H9 (cell line): ENCODE data around the gene APCDD1L. TPM values are rescaled to one million over a fixed set of nuclear protein-coding genes. Genes with fewer than 3 reads are reported as not detected.

Experiments
- DNase-seq: peaks from one replicate; pipeline ENCODE4 v3.0.0-alpha.2; 2017
- H2AFZ ChIP-seq: one replicate; pipeline ENCODE4 v1.6.1; 2013; ENCODE audit warnings: mild to moderate bottlenecking, low read length, control low read depth, moderate library complexity
- H2AK5ac ChIP-seq: 2 replicates; pipeline ENCODE4 v1.6.1; 2013; ENCODE audit warnings: low read length, control low read depth, mixed read lengths; ENCODE audit not compliant: insufficient read length
- H2BK120ac ChIP-seq: one replicate; pipeline ENCODE4 v1.6.1; 2013; ENCODE audit warnings: low read depth, mild to moderate bottlenecking, low read length, control low read depth, inconsistent platforms; ENCODE audit not compliant: poor library complexity, severe bottlenecking
- H2BK12ac ChIP-seq: 2 replicates; pipeline ENCODE4 v1.6.1; 2013; ENCODE audit warnings: low read length, control low read depth, mixed read lengths, low read depth; ENCODE audit not compliant: insufficient read length
- H2BK15ac ChIP-seq: 2 replicates; pipeline ENCODE4 v1.6.1; 2013; ENCODE audit warnings: low read depth, low read length, control low read depth
- H2BK20ac ChIP-seq: one replicate; pipeline ENCODE4 v1.6.1; 2013; ENCODE audit warnings: low read depth, mild to moderate bottlenecking, low read length, control low read depth, inconsistent platforms; ENCODE audit not compliant: poor library complexity, severe bottlenecking
- H2BK5ac ChIP-seq: 2 replicates; pipeline ENCODE4 v1.6.1; 2013; ENCODE audit warnings: low read length, control low read depth, mixed read lengths; ENCODE audit not compliant: insufficient read length
- H3K14ac ChIP-seq: 2 replicates; pipeline ENCODE4 v1.6.1; 2013; ENCODE audit warnings: low read length, control low read depth; ENCODE audit not compliant: insufficient read depth
- H3K18ac ChIP-seq: 2 replicates; pipeline ENCODE4 v1.6.1; 2013; ENCODE audit warnings: low read depth, mild to moderate bottlenecking, mixed read lengths, low read length, control low read depth; ENCODE audit not compliant: insufficient read length
- H3K23ac ChIP-seq: 2 replicates; pipeline ENCODE4 v1.6.1; 2013; ENCODE audit warnings: low read length, control low read depth, mixed read lengths, low read depth; ENCODE audit not compliant: insufficient read length
- H3K23me2 ChIP-seq: 2 replicates; pipeline ENCODE4 v1.6.1; 2013; ENCODE audit warnings: low read depth, mild to moderate bottlenecking, mixed read lengths, low read length, control low read depth; ENCODE audit not compliant: insufficient read length, poor library complexity, severe bottlenecking
- H3K27ac ChIP-seq: 2 replicates; pipeline ENCODE4 v1.5.1; 2013; ENCODE audit warnings: low read length, control low read depth, mixed read lengths, low read depth; ENCODE audit not compliant: insufficient read length
- H3K27me3 ChIP-seq: 2 replicates; pipeline ENCODE4 v1.6.1; 2013; ENCODE audit warnings: low read length, control low read depth, inconsistent platforms; ENCODE audit not compliant: insufficient read depth
- H3K4ac ChIP-seq: 2 replicates; pipeline ENCODE4 v1.6.1; 2013; ENCODE audit warnings: low read depth, mild to moderate bottlenecking, control low read depth, inconsistent platforms, low read length, moderate library complexity
- H3K4me1 ChIP-seq: 2 replicates; pipeline ENCODE4 v1.6.1; 2013; ENCODE audit warnings: low read length, control low read depth, inconsistent platforms; ENCODE audit not compliant: insufficient read depth
- H3K4me2 ChIP-seq: 2 replicates; pipeline ENCODE4 v1.6.1; 2013; ENCODE audit warnings: low read length, control low read depth, mixed read lengths; ENCODE audit not compliant: insufficient read length, insufficient read depth
- H3K56ac ChIP-seq: 2 replicates; pipeline ENCODE4 v1.6.1; 2013; ENCODE audit warnings: low read depth, mild to moderate bottlenecking, mixed read lengths, low read length, control low read depth; ENCODE audit not compliant: insufficient read length
- H3K79me1 ChIP-seq: 2 replicates; pipeline ENCODE4 v1.6.1; 2013; ENCODE audit warnings: low read depth, mild to moderate bottlenecking, moderate library complexity, low read length, control low read depth, inconsistent platforms; ENCODE audit not compliant: insufficient read depth, poor library complexity, severe bottlenecking
- H3K79me2 ChIP-seq: 2 replicates; pipeline ENCODE4 v1.6.1; 2013; ENCODE audit warnings: low read length, control low read depth, inconsistent platforms; ENCODE audit not compliant: insufficient read depth
- H3K9ac ChIP-seq: 2 replicates; pipeline ENCODE4 v1.6.1; 2013; ENCODE audit warnings: low read length, control low read depth, mixed read lengths; ENCODE audit not compliant: insufficient read length; ENCODE audit errors: extremely low read depth
- H3K9me3 ChIP-seq: one replicate; pipeline ENCODE4 v1.6.1; 2013; ENCODE audit warnings: low read depth, low read length, inconsistent platforms; ENCODE audit not compliant: control insufficient read depth
- H3T11ph ChIP-seq: one replicate; pipeline ENCODE4 v1.6.1; 2013; ENCODE audit warnings: mild to moderate bottlenecking, low read length, control low read depth, inconsistent platforms
- H4K20me1 ChIP-seq: one replicate; pipeline ENCODE4 v1.6.1; 2013; ENCODE audit not compliant: control insufficient read depth, insufficient read length, insufficient read depth
- H4K5ac ChIP-seq: 2 replicates; pipeline ENCODE4 v1.6.1; 2013; ENCODE audit warnings: low read depth, mild to moderate bottlenecking, mixed read lengths, low read length, control low read depth; ENCODE audit not compliant: insufficient read length
- H4K8ac ChIP-seq: replicated peaks from 2 replicates; pipeline ENCODE4 v1.6.1; 2013; ENCODE audit warnings: low read length, control low read depth, mixed read lengths, low read depth; ENCODE audit not compliant: insufficient read length
- H4K91ac ChIP-seq: 2 replicates; pipeline ENCODE4 v1.6.1; 2013; ENCODE audit warnings: low read depth, mild to moderate bottlenecking, moderate library complexity, mixed read lengths, low read length, control low read depth; ENCODE audit not compliant: insufficient read length
- H3K27ac Mint-ChIP-seq, 3 experiments: 2 replicates in 2 of 3; 3 replicates in 1 of 3; pipeline ENCODE4 v1.8.0; 2020 to 2021; ENCODE audit warnings: mixed read lengths in 3 of 3, mild to moderate bottlenecking in 1 of 3, moderate library complexity in 1 of 3
- H3K27me3 Mint-ChIP-seq: 2 replicates; pipeline ENCODE4 v1.8.0; 2021; ENCODE audit warnings: low read depth, mild to moderate bottlenecking, moderate library complexity, mixed read lengths
- H3K36me3 Mint-ChIP-seq, 3 experiments: 2 replicates in 2 of 3; 3 replicates in 1 of 3; pipeline ENCODE4 v1.8.0; 2020 to 2021; ENCODE audit warnings: low read depth in 3 of 3, mixed read lengths in 3 of 3; ENCODE audit not compliant: insufficient read depth in 1 of 3
- H3K4me1 Mint-ChIP-seq, 2 experiments: 2 replicates each; pipeline ENCODE4 v1.8.0; 2020; ENCODE audit warnings: mixed read lengths in 2 of 2
- H3K4me3 Mint-ChIP-seq, 2 experiments: 2 replicates in 1 of 2; 3 replicates in 1 of 2; pipeline ENCODE4 v1.8.0; 2020 to 2021; ENCODE audit warnings: mild to moderate bottlenecking in 2 of 2, mixed read lengths in 2 of 2, moderate library complexity in 1 of 2
- H3K9me3 Mint-ChIP-seq, 2 experiments: 2 replicates in 1 of 2; 3 replicates in 1 of 2; pipeline ENCODE4 v1.8.0; 2020; ENCODE audit warnings: mild to moderate bottlenecking in 2 of 2, mixed read lengths in 2 of 2, moderate library complexity in 1 of 2
- CTCF ChIP-seq: fragments of 200-600 bp; sonication (generic); conservative IDR thresholded peaks from 3 replicates; pipeline ENCODE4 v1.8.0; 2021; ENCODE audit warnings: antibody characterized with exemption, mild to moderate bottlenecking
- WGBS: extraction: QIAGEN DNeasy Blood & Tissue Kit; methylation state at CpG from one replicate; pipeline ENCODE4 v1.1.7; 2013; ENCODE audit warnings: missing lambda C conversion rate, low lambda C conversion rate, mixed read lengths; ENCODE audit not compliant: insufficient read length; ENCODE audit errors: extremely low coverage; 5-methylcytosine and 5-hydroxymethylcytosine counted together
- total RNA-seq: library from RNA; stranded (reverse); gene quantifications from 2 replicates; pipeline ENCODE4 v1.2.1, GENCODE V29; 2021

APCDD1L gene
- total RNA-seq, 1 experiment from 2014 or later, result 0.68 TPM

- Histone ChIP-seq H2BK15ac (no peak overlapping the region), H3K79me1 (no peaks in the 10 kb centered on the region), H2BK120ac (no peak overlapping the region), H3K79me2 (no peaks in the 10 kb centered on the region), H3K27me3 (no peaks in the 10 kb centered on the region; the same call in 1 of the 2 replicates), H3K18ac (no peak overlapping the region), H3K27ac (no peak overlapping the region), H2BK5ac (no peak overlapping the region), H2BK20ac (no peak overlapping the region), H3K9ac (no peak overlapping the region), H3K14ac (no peak overlapping the region), H3K4me2 (no peak overlapping the region), H4K8ac (no peak overlapping the region), H2AK5ac (no peak overlapping the region), H3K23me2 (no peaks in the 10 kb centered on the region), H2BK12ac (no peak overlapping the region), H3T11ph (no peak overlapping the region), H3K9me3 (no peaks in the 10 kb centered on the region), H4K91ac (no peak overlapping the region), H4K20me1 (no peaks in the 10 kb centered on the region), H4K5ac (no peak overlapping the region), H3K4me1 (no peaks in the 10 kb centered on the region), H3K4ac (no peak overlapping the region), H3K56ac (no peak overlapping the region), H3K23ac (no peak overlapping the region), H2AFZ (no peak overlapping the region)
- Mint-ChIP-seq H3K4me1 (peaks cover 14 to 20% of the 10 kb centered on the region in 2 experiments), H3K36me3 (no peaks in the 10 kb centered on the region), H3K4me3 (no peak overlapping the region), H3K27ac (no peak overlapping the region; a peak in 1 of 7 replicates), H3K9me3 (peaks cover 0 to 2% of the 10 kb centered on the region in 2 experiments; a peak in 1 of 5 replicates), H3K27me3 (peaks cover 1% of the 10 kb centered on the region)
- TF ChIP-seq CTCF, result no peak
- DNase-seq, result no peak
- WGBS, result no CpG with 5 or more reads among the region's 5 CpGs
These were observed 31.2 kb upstream of the APCDD1L start for GRCh38 chr20:58546416-58546711.
